Loucy (cell line): Measurements from ENCODE around the gene MMEL1.

Experiments used
- H2AFZ ChIP-seq: fragments of 200-600 bp; sonication (generic); 2 replicates; pipeline ENCODE4 v1.6.0; 2016; ENCODE audit warnings: antibody characterized with exemption, mild to moderate bottlenecking, low read length, moderate library complexity
- H3F3A ChIP-seq: fragments of 200-600 bp; 2 replicates; pipeline ENCODE4 v1.6.0; 2016; ENCODE audit warnings: antibody characterized with exemption, low read depth, mild to moderate bottlenecking
- H3K27me3 ChIP-seq: fragments of 200-600 bp; sonication (generic); 2 replicates; pipeline ENCODE4 v1.6.1; 2014; ENCODE audit warnings: low read length, mild to moderate bottlenecking; ENCODE audit not compliant: insufficient read depth, poor library complexity, severe bottlenecking
- H3K36me3 ChIP-seq: fragments of 200-600 bp; sonication (generic); 2 replicates; pipeline ENCODE4 v1.6.1; 2016; ENCODE audit warnings: low read length; ENCODE audit not compliant: insufficient read depth
- H3K4me1 ChIP-seq: fragments of 200-600 bp; sonication (generic); 2 replicates; pipeline ENCODE4 v1.5.1; 2014; ENCODE audit warnings: low read length, mild to moderate bottlenecking; ENCODE audit not compliant: insufficient read depth, poor library complexity, severe bottlenecking
- H3K4me2 ChIP-seq: fragments of 200-600 bp; sonication (generic); 2 replicates; pipeline ENCODE4 v1.6.0; 2014; ENCODE audit warnings: antibody characterized with exemption, low read length, low read depth, mild to moderate bottlenecking; ENCODE audit not compliant: poor library complexity, severe bottlenecking
- H3K4me3 ChIP-seq: fragments of 200-600 bp; sonication (generic); 2 replicates; pipeline ENCODE4 v1.5.1; 2014; ENCODE audit warnings: low read length, mild to moderate bottlenecking, mixed read lengths; ENCODE audit not compliant: poor library complexity, severe bottlenecking
- H3K79me2 ChIP-seq: fragments of 200-600 bp; sonication (generic); 2 replicates; pipeline ENCODE4 v1.6.1; 2014; ENCODE audit warnings: low read length; ENCODE audit not compliant: insufficient read depth
- H3K9ac ChIP-seq: fragments of 200-600 bp; sonication (generic); 2 replicates; pipeline ENCODE4 v1.6.0; 2014; ENCODE audit warnings: mild to moderate bottlenecking, low read depth, low read length, moderate library complexity; ENCODE audit not compliant: poor library complexity, severe bottlenecking
- H3K9me2 ChIP-seq: fragments of 200-600 bp; sonication (generic); replicated peaks from 2 replicates; pipeline ENCODE4 v1.6.1; 2016; ENCODE audit warnings: low read depth, low read length, mixed read lengths
- H3K9me3 ChIP-seq: fragments of 200-600 bp; sonication (generic); 2 replicates; pipeline ENCODE4 v1.6.1; 2014; ENCODE audit warnings: mild to moderate bottlenecking, antibody characterized with exemption, low read length, low read depth; ENCODE audit not compliant: insufficient read depth
- H4K20me1 ChIP-seq: fragments of 200-600 bp; sonication (generic); 2 replicates; pipeline ENCODE4 v1.6.0; 2014; ENCODE audit warnings: antibody characterized with exemption, low read length, mild to moderate bottlenecking; ENCODE audit not compliant: insufficient read depth, poor library complexity, severe bottlenecking
- EZH2phosphoT487 ChIP-seq: fragments of 200-600 bp; IDR thresholded peaks from 2 replicates; pipeline ENCODE4 v1.6.1; 2018; ENCODE audit warnings: antibody characterized with exemption, mild to moderate bottlenecking, moderate library complexity, borderline replicate concordance
- TF ChIP-seq, protein P1 (sequence below): fragments of 200-600 bp; sonication (generic); conservative IDR thresholded peaks from 2 replicates; pipeline ENCODE4 v1.5.1; 2014; ENCODE audit warnings: mild to moderate bottlenecking, antibody characterized with exemption, low read length

The MMEL1 gene

DNA sequence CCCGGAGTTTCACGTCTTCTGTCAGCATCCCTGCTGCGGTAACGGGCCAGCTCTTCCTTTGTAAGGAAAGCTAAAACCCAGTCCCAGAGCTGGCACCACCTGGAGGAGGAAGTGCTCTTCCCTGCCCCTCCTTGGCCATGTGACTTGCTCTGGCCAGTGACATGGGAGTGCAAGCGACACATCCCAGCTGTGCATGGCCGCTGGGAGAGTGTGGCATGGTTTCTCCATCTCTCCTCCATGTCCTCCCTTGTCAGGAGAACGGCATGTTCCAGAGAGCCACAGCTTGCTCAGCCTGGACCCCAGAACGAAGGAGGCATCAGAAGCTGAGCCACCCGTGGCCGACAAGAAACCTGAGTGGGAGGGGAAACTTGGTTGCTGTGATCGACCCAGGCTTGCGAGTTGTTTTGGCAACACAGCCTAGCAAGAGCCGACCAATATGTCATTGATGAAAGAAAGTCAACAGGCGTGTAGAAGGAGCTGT lies 48.9 kb downstream of the MMEL1 start:
- TF ChIP-seq, protein P1, sequence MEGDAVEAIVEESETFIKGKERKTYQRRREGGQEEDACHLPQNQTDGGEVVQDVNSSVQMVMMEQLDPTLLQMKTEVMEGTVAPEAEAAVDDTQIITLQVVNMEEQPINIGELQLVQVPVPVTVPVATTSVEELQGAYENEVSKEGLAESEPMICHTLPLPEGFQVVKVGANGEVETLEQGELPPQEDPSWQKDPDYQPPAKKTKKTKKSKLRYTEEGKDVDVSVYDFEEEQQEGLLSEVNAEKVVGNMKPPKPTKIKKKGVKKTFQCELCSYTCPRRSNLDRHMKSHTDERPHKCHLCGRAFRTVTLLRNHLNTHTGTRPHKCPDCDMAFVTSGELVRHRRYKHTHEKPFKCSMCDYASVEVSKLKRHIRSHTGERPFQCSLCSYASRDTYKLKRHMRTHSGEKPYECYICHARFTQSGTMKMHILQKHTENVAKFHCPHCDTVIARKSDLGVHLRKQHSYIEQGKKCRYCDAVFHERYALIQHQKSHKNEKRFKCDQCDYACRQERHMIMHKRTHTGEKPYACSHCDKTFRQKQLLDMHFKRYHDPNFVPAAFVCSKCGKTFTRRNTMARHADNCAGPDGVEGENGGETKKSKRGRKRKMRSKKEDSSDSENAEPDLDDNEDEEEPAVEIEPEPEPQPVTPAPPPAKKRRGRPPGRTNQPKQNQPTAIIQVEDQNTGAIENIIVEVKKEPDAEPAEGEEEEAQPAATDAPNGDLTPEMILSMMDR = no peak
- TF ChIP-seq EZH2phosphoT487 = no peak

DNA sequence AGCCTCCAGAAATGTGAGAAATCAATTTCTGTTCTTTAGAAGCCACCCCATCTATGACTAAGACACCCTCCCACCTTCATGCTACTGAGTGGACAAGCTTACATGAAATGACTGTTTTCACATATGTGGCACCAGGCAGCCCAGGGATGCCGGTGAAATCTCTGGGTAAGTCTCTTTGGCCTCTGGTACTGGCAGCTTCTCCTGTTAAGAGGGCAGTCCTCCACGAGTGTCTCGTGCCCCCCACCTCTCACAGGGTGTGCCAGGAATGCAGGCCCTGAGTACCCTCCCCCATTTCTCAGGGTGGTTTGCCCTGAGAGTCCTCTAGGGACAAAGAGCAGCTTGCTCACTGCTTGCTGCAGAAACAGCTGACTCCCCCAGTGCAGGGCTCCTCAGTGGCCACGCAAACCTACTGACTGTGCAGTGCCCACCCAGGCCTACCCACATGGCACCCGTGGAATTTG lies 49.5 kb downstream of the MMEL1 start:
- no peaks in the 10 kb centered on the region for H3K27me3 ChIP-seq
- no peaks in the 10 kb centered on the region for H3K9me2 ChIP-seq

More for the DNA sequence above, 48.9 kb downstream of the MMEL1 start:
- Histone ChIP-seq H3K9ac (no peak overlapping the region), H3K27me3 (no peaks in the 10 kb centered on the region), H3K9me2 (no peaks in the 10 kb centered on the region), H3K79me2 (peaks cover 7% of the 10 kb centered on the region; the same call in 1 of the 2 replicates), H2AFZ (no peak overlapping the region), H4K20me1 (peaks cover 3% of the 10 kb centered on the region), H3K4me2 (peak overlapping the region; percentile 78), H3F3A (no peaks in the 10 kb centered on the region), H3K36me3 (no peaks in the 10 kb centered on the region), H3K4me1 (peaks cover 30% of the 10 kb centered on the region), H3K9me3 (no peaks in the 10 kb centered on the region), H3K4me3 (no peak overlapping the region)

DNA sequence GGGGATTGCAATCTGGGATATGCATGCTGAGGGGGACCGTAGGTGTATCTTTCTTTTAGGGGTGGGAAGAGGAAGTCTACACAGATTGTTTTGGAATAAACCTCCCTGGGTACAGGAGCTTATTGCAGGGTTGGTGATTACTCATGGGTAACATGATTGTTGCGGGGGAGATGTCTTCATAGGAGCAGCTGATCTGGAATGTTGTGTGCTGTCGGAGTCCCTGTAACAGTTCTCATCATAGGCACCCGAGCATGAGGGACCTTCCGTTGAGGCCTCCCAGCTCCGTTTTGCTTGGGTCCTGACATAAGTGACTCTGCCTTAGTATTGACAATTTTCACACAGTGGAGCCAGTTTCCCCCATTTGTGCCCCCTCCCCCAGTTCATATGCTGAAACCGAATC lies 50.4 kb downstream of the MMEL1 start:
- Histone ChIP-seq H3K27me3 (no peaks in the 10 kb centered on the region), H3K36me3 (no peaks in the 10 kb centered on the region), H3F3A (no peaks in the 10 kb centered on the region), H3K79me2 (peaks cover 5% of the 10 kb centered on the region; the same call in 1 of the 2 replicates), H3K4me3 (no peak overlapping the region), H2AFZ (no peak overlapping the region), H3K9me2 (no peaks in the 10 kb centered on the region), H3K9ac (no peak overlapping the region), H3K4me1 (peaks cover 25% of the 10 kb centered on the region), H3K9me3 (no peaks in the 10 kb centered on the region), H4K20me1 (peaks cover 1% of the 10 kb centered on the region), H3K4me2 (no peak overlapping the region)
- TF ChIP-seq, protein P1 = no peak

More for the DNA sequence above, 49.5 kb downstream of the MMEL1 start:
- peaks cover 7% of the 10 kb centered on the region; the same call in 1 of the 2 replicates for H3K79me2 ChIP-seq
- H3K4me1 ChIP-seq = peaks cover 30% of the 10 kb centered on the region
- no peak overlapping the region for H3K4me2 ChIP-seq
- H3K9ac ChIP-seq = no peak overlapping the region
- no peak overlapping the region for H3K4me3 ChIP-seq
- peaks cover 3% of the 10 kb centered on the region for H4K20me1 ChIP-seq
- TF ChIP-seq, protein P1 = no peak
- no peak for TF ChIP-seq EZH2phosphoT487
- H3K9me3 ChIP-seq = no peaks in the 10 kb centered on the region
- no peak overlapping the region for H2AFZ ChIP-seq
- no peaks in the 10 kb centered on the region for H3K36me3 ChIP-seq
- H3F3A ChIP-seq = no peaks in the 10 kb centered on the region
